ENCODE measurements around the gene DIPK1B. TPM values are rescaled to one million over a fixed set of nuclear protein-coding genes. Genes with fewer than 3 reads are reported as not detected.

DIPK1B gene
- total and polyA plus RNA-seq, 12 donors, result 15.7 to 37.9 (median 18.3) TPM

GRCh38 chr9:136732444-136733178 lies 20.2 kb downstream of the DIPK1B start:
- no peak for ATAC-seq
- no peaks in the 10 kb centered on the region for H3K36me3 ChIP-seq
- no peak overlapping the region for H3K4me3 ChIP-seq
- H3K4me1 ChIP-seq, result peaks cover 8 to 16% (median 12%) of the 10 kb centered on the region in 9 donors
- peak in 1 of 2 donors; percentile 3 for DNase-seq
- WGBS, 2 donors, result 80 to 81% methylated on average over 16 of the region's 16 CpGs
- intact Hi-C loops (cut with DNase I), result no loop called here
- no peaks in the 10 kb centered on the region for H3K27me3 ChIP-seq
- TF ChIP-seq, protein P1, sequence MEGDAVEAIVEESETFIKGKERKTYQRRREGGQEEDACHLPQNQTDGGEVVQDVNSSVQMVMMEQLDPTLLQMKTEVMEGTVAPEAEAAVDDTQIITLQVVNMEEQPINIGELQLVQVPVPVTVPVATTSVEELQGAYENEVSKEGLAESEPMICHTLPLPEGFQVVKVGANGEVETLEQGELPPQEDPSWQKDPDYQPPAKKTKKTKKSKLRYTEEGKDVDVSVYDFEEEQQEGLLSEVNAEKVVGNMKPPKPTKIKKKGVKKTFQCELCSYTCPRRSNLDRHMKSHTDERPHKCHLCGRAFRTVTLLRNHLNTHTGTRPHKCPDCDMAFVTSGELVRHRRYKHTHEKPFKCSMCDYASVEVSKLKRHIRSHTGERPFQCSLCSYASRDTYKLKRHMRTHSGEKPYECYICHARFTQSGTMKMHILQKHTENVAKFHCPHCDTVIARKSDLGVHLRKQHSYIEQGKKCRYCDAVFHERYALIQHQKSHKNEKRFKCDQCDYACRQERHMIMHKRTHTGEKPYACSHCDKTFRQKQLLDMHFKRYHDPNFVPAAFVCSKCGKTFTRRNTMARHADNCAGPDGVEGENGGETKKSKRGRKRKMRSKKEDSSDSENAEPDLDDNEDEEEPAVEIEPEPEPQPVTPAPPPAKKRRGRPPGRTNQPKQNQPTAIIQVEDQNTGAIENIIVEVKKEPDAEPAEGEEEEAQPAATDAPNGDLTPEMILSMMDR (IDR thresholded peaks at IDR 0.05), result no peak
- H3K9me3 ChIP-seq, result no peaks in the 10 kb centered on the region
- H3K27ac ChIP-seq, result no peak overlapping the region

- no peaks in the 10 kb centered on the region for H3K9me3 ChIP-seq
- TF ChIP-seq, protein P1 (IDR thresholded peaks at IDR 0.05), result no peak
- no peak overlapping the region for H3K27ac ChIP-seq
- peaks cover 6 to 13% (median 9%) of the 10 kb centered on the region in 9 donors for H3K4me1 ChIP-seq
- ATAC-seq (no peak), DNase-seq (peak in 1 of 2 donors; percentile 9)
- H3K36me3 ChIP-seq, result no peaks in the 10 kb centered on the region
- 76 to 80% methylated on average over 12 of the region's 12 CpGs for WGBS, 2 donors
- intact Hi-C loops (cut with DNase I), result no loop called here
- no peaks in the 10 kb centered on the region for H3K27me3 ChIP-seq
- no peak overlapping the region for H3K4me3 ChIP-seq
Measured at GRCh38 chr9:136733611-136734010, 21.2 kb downstream of the DIPK1B start.

DNA sequence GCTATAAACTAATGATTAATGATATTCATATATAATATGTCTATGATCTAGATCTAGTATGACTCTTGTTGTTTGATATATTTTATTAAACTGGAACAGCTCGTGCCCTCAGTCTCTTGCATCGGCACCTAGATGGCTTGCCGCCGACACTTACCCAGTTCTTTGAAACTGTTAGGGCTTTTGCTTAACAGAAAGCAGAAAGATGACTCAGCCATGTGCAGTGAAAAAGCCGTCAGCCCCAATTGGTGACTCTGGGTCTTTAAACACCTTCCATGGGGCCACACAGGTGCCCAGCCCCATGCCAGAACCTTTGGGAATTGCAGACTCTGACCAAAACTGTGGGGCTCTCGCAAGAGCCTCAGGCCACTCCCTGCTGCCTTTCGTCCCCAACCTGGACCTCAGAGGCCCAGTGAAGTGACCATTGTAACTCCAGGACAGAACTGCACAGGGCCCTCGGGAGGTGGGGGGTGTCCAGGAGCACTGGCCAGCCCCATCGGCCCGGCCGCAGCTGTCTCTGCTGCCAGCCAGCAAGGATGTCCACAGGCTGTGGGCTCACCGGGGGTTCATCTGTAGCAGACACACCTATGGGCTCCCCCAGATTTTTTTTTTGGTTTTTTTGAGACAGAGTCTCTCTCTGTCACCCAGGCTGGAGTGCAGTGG lies 22.6 kb downstream of the DIPK1B start:
- ATAC-seq (no peak), DNase-seq (peak in 1 of 2 donors; percentile 3)
- Histone ChIP-seq H3K36me3 (no peaks in the 10 kb centered on the region), H3K4me1 (no peaks in the 10 kb centered on the region), H3K27me3 (no peaks in the 10 kb centered on the region), H3K9me3 (no peaks in the 10 kb centered on the region), H3K4me3 (no peak overlapping the region), H3K27ac (no peak overlapping the region)
- TF ChIP-seq, protein P1 (IDR thresholded peaks at IDR 0.05), result no peak
- intact Hi-C loops (cut with DNase I), result no loop called here
- WGBS, 2 donors, result 89 to 94% methylated on average over 12 of the region's 12 CpGs

- H3K27me3 ChIP-seq, result peaks cover 0 to 2% (median 0%) of the 10 kb centered on the region in 7 donors
- intact Hi-C loops (cut with DNase I), result no loop called here
- DNase-seq (peak in 1 of 2 donors; percentile 8), ATAC-seq (no peak)
- no peaks in the 10 kb centered on the region for H3K36me3 ChIP-seq
- TF ChIP-seq, protein P1 (IDR thresholded peaks at IDR 0.05), result no peak
- no peak overlapping the region for H3K4me3 ChIP-seq
- peaks cover 0 to 5% (median 3%) of the 10 kb centered on the region in 9 donors for H3K4me1 ChIP-seq
- no peaks in the 10 kb centered on the region for H3K9me3 ChIP-seq
- no peak overlapping the region for H3K27ac ChIP-seq
- WGBS, 2 donors, result 89 to 94% methylated on average over 21 of the region's 21 CpGs
Measured at GRCh38 chr9:136735812-136736480, 23.6 kb downstream of the DIPK1B start.
